Measurements from ENCODE around the gene RECK. TPM values are rescaled to one million over a fixed set of nuclear protein-coding genes. Genes with fewer than 3 reads are reported as not detected.

Gene RECK
- total RNA-seq, 2 experiments from 2014 or later: 9.3 to 9.8 TPM

GRCh38 chr9:36149197-36149596 lies 112.5 kb downstream of the RECK start:
- ChIA-PET CTCF (interaction anchor here (1.2 to 4.6 kb wide), 4 partner anchors 9 to 46 kb away, joined by 4 to 15 read pairs (median 7); partner anchors contain the start of gene GLIPR2), POLR2A (interaction anchor here (0.9 to 3.4 kb wide), 4 partner anchors 10 to 41 kb away, joined by 4 to 20 read pairs (median 10); partner anchors contain the start of genes CLTA and GLIPR2)
- H3K27me3 Mint-ChIP-seq: no peaks in the 10 kb centered on the region
- H3K4me3 ChIP-seq (ENCODE audit: low read length): no peak overlapping the region
- H3K4me3 Mint-ChIP-seq: no peak overlapping the region
- peaks cover 58% of the 10 kb centered on the region for H3K36me3 Mint-ChIP-seq (ENCODE audit: low read depth)
- peaks cover 83% of the 10 kb centered on the region for H3K4me1 Mint-ChIP-seq (ENCODE audit: low read depth)
- TF ChIP-seq, protein P1, sequence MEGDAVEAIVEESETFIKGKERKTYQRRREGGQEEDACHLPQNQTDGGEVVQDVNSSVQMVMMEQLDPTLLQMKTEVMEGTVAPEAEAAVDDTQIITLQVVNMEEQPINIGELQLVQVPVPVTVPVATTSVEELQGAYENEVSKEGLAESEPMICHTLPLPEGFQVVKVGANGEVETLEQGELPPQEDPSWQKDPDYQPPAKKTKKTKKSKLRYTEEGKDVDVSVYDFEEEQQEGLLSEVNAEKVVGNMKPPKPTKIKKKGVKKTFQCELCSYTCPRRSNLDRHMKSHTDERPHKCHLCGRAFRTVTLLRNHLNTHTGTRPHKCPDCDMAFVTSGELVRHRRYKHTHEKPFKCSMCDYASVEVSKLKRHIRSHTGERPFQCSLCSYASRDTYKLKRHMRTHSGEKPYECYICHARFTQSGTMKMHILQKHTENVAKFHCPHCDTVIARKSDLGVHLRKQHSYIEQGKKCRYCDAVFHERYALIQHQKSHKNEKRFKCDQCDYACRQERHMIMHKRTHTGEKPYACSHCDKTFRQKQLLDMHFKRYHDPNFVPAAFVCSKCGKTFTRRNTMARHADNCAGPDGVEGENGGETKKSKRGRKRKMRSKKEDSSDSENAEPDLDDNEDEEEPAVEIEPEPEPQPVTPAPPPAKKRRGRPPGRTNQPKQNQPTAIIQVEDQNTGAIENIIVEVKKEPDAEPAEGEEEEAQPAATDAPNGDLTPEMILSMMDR (IDR thresholded peaks at IDR 0.05): no peak
- H3K27ac Mint-ChIP-seq: peak overlapping the region; percentile 98
- H3K27ac ChIP-seq (ENCODE audit: low read depth in 1 of 2, low read length in 2 of 2): peak overlapping the region in 1 of 2 donors; percentile 52
- peaks cover 10% of the 10 kb centered on the region for H3K9me3 Mint-ChIP-seq
- ATAC-seq (ENCODE audit: poor library complexity) (no peak), DNase-seq (peak in 2 of 14 experiments; percentile 35 to 42)
- no peaks in the 10 kb centered on the region for H3K27me3 ChIP-seq (ENCODE audit: control insufficient read depth in 1 of 2, insufficient read depth in 2 of 2, low read length in 2 of 2)
- H3K36me3 ChIP-seq (ENCODE audit: insufficient read depth, low read length): peaks cover 24% of the 10 kb centered on the region
- peaks cover 99% of the 10 kb centered on the region for H3K4me1 ChIP-seq (ENCODE audit: insufficient read depth, low read length)
- intact Hi-C loops (cut with DNase I, micrococcal nuclease): no loop called here
- peaks cover 7 to 12% of the 10 kb centered on the region in 2 experiments for H3K9me3 ChIP-seq (ENCODE audit: control insufficient read depth in 1 of 2, insufficient read depth in 1 of 2, low read length in 2 of 2)

DNA sequence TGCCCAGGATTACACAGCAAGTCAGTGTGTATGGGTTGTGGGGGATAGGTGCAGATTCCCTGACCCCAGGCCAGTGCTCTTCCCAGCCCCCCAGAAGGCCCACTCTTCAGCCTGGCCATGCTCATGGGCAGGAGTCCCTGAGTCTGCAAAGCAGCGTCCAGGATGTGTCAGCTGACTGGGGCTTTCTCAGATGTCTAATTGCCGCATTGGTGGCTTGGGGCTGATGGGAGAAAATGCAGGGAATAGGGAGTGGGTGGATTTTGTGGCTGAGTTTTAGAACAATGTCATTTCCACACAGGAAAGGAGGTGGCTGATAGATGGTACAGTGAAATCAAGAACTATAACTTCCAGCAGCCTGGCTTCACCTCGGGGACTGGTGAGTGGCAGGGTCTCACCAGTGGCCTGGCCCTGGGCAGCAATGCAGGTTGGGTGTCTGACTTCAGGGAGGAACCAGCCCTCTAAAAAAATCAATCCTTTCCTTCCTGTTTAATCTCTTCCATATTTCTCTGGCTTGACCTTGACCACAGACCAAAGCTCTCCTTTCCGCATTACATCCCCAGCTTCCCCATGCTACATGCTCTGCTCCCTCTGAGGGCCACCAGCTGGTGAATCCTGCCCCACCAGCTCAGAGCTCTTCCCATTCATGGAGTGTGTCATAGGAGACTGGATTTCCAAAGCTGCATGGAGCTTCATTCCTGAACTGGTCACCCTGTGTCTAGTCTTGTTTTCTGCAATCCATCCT lies 114.0 kb downstream of the RECK start:
- DNase-seq: peak in 1 of 14 experiments; percentile 33
- Mint-ChIP-seq H3K36me3 (ENCODE audit: low read depth) (peaks cover 59% of the 10 kb centered on the region), H3K4me3 (peak overlapping the region; percentile 72), H3K4me1 (ENCODE audit: low read depth) (peaks cover 75% of the 10 kb centered on the region), H3K27ac (peak overlapping the region; percentile 98), H3K9me3 (peaks cover 7% of the 10 kb centered on the region), H3K27me3 (no peaks in the 10 kb centered on the region)
- Histone ChIP-seq H3K9me3 (ENCODE audit: control insufficient read depth in 1 of 2, insufficient read depth in 1 of 2, low read length in 2 of 2) (peaks cover 5 to 7% of the 10 kb centered on the region in 2 experiments), H3K4me1 (ENCODE audit: insufficient read depth, low read length) (peaks cover 90% of the 10 kb centered on the region), H3K27ac (ENCODE audit: low read depth in 1 of 2, low read length in 2 of 2) (peak overlapping the region; percentile 90 to 96), H3K27me3 (ENCODE audit: control insufficient read depth in 1 of 2, insufficient read depth in 2 of 2, low read length in 2 of 2) (no peaks in the 10 kb centered on the region), H3K4me3 (ENCODE audit: low read length) (peak overlapping the region; percentile 43), H3K36me3 (ENCODE audit: insufficient read depth, low read length) (peaks cover 33% of the 10 kb centered on the region)
- no peak for ATAC-seq (ENCODE audit: poor library complexity)
- CTCF ChIA-PET: interaction anchor here (1.0 to 4.6 kb wide), 4 partner anchors 14 to 47 kb away, joined by 3 to 15 read pairs (median 8); partner anchors contain the start of gene GLIPR2
- TF ChIP-seq, protein P1 (IDR thresholded peaks at IDR 0.05): no peak
- intact Hi-C loops (cut with DNase I, micrococcal nuclease): loop anchor here in 1 of 2 experiments (1.0 to 5.0 kb wide), 2 partner anchors 14 to 1773 kb away; partner anchors contain the start of genes GLIPR2 and MYORG
- POLR2A ChIA-PET: interaction anchor here (1.3 to 3.4 kb wide), 6 partner anchors 8 to 48 kb away, joined by 4 to 20 read pairs (median 11); partner anchors contain the start of genes CLTA and GLIPR2

DNA sequence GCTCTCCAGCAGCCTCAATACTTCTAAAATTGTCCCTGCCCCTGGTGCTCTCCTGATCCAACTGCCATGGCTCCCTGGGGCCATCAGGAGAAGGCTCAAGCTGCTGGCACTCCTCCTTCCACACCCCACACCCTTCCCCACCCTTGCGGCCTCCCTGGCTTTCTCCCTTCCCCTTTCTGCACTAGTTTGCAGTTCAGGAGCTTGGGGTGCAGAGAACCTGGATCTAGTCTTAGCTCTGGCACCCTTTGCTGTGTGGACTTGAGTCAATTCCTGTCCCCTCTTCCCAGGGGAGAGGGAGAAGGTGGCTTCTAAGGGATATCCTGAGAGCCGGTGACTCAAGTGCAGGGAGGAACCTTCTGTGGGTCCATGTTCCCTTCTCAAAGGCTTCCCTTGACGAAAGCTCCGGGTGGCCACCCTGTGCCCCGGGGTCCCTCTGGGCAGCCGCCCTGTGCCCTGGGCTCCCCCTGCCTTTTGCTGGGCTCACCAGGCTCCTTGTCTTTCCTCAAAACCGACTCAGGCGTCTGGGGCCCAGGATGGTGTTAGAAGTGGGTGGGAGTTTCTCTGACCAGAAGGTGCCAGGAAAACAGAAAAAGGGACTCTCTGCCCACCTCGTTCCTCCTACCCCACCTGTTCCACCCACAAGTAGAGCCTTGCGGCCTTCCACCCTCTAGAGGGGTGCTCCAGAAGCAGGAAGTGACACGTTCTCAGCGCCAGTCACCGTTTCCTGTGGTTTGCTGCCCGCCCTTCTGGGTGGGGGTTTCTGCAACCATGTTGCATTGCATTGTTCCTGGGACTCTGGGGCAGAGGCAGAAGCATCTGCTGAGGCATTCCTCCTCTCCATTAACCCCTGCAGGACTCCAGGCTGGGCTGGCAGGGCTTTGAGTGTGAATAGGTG lies 114.8 kb downstream of the RECK start:
- H3K4me1 ChIP-seq (ENCODE audit: insufficient read depth, low read length): peaks cover 82% of the 10 kb centered on the region
- H3K27ac ChIP-seq (ENCODE audit: low read depth in 1 of 2, low read length in 2 of 2): peak overlapping the region; percentile 90 to 96
- TF ChIP-seq, protein P1 (IDR thresholded peaks at IDR 0.05): no peak
- peak; percentile 73 to 96 (median 84) for DNase-seq
- peaks cover 0 to 2% of the 10 kb centered on the region in 2 experiments for H3K9me3 ChIP-seq (ENCODE audit: control insufficient read depth in 1 of 2, insufficient read depth in 1 of 2, low read length in 2 of 2)
- H3K36me3 ChIP-seq (ENCODE audit: insufficient read depth, low read length): peaks cover 31% of the 10 kb centered on the region
- peaks cover 3% of the 10 kb centered on the region for H3K9me3 Mint-ChIP-seq
- intact Hi-C loops (cut with DNase I, micrococcal nuclease): loop anchor here in 1 of 2 experiments (1.0 to 5.0 kb wide), 2 partner anchors 15 to 1774 kb away; partner anchors contain the start of genes GLIPR2 and MYORG
- peak overlapping the region; percentile 98 for H3K27ac Mint-ChIP-seq
- peaks cover 67% of the 10 kb centered on the region for H3K4me1 Mint-ChIP-seq (ENCODE audit: low read depth)
- peak overlapping the region; percentile 87 for H3K4me3 Mint-ChIP-seq
- POLR2A ChIA-PET: interaction anchor here (0.9 to 3.4 kb wide), 6 partner anchors 9 to 48 kb away, joined by 4 to 20 read pairs (median 11); partner anchors contain the start of genes CLTA and GLIPR2
- peaks cover 56% of the 10 kb centered on the region for H3K36me3 Mint-ChIP-seq (ENCODE audit: low read depth)
- peak overlapping the region; percentile 43 for H3K4me3 ChIP-seq (ENCODE audit: low read length)
- H3K27me3 Mint-ChIP-seq: no peaks in the 10 kb centered on the region
- no peaks in the 10 kb centered on the region for H3K27me3 ChIP-seq (ENCODE audit: control insufficient read depth in 1 of 2, insufficient read depth in 2 of 2, low read length in 2 of 2)
- CTCF ChIA-PET: interaction anchor here (1.0 to 4.6 kb wide), 6 partner anchors 15 to 48 kb away, joined by 3 to 15 read pairs (median 6); partner anchors contain the start of genes CLTA and GLIPR2
- ATAC-seq (ENCODE audit: poor library complexity): peak; percentile 95
